NCI-H128 (cell line): Measurements from ENCODE around the gene DAP.

ENCODE experiments used
- DNase-seq: peaks from one replicate; lab custom pipeline; 2025; ENCODE audit not compliant: unreplicated experiment; lab: John Stamatoyannopoulos, UW

The DAP gene

DNA sequence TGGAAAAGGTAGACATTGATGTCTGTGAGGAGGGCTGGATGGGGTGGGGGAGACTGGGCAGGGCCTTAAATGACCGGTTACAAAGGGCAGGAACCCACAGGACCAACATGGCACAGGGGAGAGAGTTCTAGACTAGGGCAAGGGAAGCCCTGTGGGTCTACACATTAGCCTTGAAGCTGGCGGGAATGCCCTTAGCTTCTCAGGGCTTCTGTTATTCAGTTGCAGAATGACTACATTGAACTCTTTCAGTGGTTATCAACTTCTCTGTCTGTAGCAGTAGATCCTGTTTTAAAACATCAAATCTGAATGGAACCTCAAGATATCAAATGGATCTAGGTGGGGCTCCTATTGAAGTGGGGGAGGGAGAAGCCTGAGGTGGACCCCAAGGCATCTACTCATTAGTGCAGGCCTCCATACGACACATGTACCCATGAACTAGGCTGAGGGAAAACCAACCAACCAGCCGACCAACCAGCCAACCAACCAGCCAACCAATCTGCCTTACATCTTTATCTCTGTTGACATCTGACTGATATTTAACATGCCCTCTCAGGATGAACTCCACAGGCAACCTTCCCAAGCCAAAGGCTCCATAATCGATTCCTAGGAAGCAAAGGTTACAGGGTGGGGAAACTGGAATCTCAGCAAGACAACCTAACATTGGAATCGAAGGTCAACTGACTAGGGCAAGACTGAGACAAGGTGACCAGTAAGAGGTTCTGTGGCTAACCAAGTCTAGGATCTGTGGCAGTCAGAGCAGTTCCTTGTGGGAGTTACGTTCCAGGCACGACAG, 48.3 kb downstream of the DAP start:
- no peak for DNase-seq

DNA sequence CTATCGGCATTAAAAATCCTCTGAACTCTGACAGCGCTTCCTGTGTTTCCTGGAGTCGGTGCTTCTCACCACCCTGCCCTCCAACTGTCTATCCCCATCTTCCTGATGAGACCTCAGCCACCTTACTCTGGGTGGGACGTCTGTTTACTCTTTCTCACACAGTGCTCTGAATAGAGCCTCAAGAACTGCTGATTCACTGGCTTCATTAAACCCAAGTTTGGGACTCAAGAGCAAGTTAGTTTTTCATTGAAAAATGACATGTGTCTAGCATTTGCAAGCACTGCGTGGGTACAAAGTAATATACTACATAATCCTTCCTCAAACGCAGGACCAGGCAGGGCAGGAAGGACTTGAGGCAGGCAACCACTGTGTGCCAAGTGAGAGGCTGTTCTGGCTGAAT, 49.5 kb downstream of the DAP start:
- DNase-seq = no peak

DNA sequence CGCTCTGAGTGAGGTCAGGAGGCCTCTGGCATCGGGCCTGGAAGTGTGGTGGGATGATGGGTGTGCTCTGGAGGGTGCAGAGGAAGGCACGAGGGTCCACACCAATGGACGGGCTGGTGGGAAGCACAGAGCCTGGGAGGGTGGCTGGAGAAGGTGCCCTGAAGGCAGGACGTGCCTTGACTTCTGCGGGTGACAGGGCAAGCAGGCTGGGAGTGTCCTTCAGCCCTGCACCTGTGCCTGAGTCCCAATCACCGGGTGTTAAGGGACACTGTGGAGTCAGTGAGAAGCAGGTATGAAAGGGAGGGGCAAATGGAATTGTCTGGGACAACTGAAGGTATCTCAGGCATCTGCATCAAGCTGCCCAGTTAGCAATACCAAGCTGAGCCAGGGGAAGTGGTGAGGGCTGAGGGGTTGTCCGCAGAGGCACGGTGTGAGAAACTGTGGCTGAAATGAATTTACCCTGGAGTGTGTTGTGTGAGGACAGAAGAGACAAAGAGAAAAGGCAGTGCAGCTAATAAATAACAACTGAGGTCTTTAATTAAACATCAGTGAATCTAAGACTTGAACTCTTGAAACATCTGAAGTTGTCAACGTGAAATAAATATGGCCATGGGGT, 50.4 kb downstream of the DAP start:
- DNase-seq = no peak

DNA sequence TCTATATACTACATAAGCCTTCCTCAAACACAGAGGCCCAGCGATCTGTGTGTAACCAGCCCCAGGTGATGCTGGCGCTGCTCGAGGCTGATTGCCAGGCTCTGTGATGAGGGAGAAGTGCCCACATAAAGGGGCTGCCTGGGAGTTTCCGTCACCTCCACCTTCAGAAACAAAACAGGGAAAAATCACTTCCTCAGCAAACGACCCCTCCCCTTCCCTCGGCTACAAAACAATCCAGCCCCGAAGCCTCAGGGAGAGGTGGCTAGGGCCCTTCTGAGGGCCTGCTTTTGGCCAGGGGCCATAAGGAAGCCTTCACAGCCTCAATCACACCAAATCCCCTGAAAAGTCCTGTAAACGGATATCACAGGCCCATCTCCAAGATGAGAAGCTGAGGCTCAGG, 51.1 kb downstream of the DAP start:
- no peak for DNase-seq

DNA sequence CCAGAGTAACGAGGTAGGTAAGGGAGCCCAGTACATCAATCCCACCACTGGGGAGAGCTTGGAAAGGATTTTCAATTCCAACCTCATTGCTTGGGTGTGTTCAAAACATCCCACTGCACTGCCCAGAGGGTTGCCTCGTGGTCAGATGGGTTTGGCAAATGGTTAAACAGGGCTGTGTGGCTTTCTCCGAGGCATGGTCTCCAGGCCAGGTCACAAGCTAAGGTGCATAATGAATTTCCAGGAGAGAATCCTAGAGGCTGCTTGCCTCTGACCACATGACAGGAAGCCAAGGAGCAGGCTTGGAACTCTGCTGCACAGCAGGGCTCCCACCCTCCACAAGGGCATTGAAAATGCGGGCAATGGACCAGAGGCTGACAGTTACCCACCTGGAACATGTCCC, 51.6 kb downstream of the DAP start:
- DNase-seq = no peak

DNA sequence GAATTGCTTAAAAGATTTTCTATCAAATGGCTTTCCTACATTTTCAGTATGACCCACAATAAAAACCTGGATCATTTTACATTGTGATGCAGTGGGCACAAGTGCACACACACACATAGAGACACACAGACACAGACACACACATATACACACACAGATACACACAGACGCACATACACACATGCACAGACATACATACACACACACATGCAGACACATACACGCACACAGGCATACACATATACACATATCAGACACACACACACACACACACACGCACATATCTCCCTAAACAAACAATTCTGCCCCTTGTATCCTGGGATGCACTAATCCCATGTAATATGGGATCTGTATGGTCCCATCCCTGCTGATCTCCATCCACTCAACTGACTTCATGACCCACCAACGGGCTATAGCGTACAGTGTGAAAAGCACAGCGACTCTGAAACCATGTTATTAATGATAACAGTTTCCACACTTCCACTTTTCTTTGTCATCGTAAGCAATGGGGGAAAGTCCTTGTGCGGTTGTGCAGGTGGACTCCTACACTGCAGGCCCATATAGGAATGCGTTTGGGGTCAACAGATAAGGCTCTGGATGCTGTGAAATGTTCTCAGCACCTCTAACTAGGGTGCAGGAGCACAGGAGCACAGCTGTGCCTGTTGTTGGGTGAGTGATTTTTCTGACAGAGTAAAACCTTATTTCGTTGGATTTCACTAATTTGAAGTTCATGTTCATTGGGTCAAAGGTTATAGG, 52.7 kb downstream of the DAP start:
- no peak for DNase-seq

DNA sequence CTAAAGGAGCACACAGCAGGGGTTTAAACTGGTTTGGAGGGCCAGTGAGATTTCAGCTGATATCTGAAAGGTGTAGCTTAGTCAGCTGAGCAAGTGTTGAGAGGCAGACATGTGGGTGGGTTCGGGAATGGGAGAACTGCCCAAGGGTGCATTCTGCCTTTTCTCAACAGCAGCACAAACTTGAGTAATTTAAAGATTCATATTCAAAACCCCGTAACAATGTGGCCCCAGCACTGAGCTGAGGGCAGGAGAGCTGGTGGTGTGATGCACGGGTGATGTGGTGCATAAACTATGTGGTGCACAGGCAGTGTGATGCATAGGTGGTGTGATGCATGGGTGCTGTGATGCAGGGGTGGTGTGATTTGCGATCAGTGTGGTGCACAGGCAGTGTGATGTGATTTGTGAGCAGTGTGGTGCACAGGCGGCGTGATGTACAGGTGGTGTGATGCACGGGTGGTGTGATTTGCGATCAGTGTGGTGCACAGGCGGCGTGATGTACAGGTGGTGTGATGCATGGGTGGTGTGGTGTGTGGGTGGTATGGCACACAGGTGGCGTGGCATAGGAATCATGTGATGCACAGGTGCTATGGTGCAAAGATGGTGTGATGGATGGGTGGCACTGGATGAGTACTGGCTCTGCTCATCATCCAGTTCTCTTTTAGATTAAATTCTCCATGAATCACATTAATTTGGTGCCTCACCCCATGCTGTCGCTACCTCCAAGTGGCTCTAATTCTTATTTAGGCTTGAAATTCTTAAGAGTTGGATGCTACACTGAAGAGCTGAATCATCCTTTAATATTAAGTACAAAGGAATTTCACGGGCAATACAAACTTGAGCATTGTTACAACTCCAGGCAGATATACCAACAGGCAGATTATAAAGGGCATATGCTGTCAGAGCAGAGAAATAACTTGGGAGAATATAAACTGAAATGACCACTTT, 53.6 kb downstream of the DAP start:
- no peak for DNase-seq

DNA sequence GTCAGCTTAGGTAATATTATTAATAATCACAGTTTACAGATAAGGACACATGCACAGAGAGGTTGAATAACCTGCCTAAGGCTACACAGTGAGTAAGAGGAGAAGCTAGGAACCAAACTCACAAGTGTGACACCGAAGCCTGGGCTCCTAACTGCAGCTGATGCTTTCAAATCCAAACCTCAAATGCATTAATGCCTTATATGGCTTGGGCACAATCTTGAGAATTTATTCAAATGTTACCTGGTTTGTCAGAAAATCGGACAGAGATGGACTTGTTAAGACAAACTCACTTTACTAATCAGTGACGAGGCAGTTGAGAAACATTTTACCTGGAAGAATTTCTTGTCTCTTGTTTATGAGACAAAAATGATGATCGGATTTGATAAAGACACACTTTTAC, 54.7 kb downstream of the DAP start:
- DNase-seq = no peak

DNA sequence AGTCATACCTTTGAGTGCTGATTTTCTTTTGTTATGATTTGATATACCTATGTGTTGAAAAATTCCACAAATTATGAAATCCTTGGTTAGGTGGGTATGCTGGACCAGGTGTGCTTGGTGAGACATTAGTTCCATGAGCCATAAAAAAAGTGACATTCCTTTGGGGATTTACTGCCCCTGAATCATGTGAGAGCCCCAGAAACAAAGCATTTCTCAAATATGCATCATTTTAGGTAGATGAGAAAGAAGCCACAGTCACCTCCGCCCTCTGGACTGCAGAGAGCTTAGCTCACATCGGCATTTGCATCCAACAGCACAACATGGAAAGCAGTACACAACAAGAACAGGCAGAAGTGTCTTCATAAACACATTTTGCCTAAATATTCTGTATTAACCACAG, 55.3 kb downstream of the DAP start:
- DNase-seq = no peak

DNA sequence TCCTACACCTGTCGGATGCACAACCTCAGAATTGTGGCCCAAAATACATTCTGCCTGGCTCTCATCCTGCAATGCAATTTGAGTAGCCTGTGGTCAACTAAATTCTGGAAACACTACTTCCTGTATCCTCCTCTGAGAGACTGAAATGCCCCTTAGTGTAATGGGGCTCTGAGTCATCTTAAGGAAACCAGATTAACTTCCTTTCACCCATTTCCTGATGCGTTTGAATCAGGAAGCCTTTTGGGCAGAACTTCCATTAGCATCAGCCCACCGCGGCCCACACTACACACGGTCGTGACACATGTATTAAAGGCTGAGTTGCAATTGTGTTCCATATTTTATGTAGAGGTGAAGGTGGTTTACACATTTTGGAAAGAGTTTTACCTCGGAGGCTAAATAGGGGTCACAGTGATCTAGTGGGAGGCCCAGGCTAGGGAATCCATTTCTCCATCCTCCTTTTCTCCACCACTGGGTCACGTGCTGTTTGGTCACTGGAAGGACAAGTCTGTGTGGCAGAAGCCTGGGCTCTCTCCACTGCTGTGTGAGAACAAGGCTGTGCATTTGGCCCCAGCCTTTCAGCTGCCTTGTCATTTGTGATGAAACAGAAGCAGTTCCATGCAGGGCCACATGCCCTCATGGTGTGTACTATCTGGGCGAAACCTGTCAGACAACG, 55.9 kb downstream of the DAP start:
- DNase-seq = no peak

DNA sequence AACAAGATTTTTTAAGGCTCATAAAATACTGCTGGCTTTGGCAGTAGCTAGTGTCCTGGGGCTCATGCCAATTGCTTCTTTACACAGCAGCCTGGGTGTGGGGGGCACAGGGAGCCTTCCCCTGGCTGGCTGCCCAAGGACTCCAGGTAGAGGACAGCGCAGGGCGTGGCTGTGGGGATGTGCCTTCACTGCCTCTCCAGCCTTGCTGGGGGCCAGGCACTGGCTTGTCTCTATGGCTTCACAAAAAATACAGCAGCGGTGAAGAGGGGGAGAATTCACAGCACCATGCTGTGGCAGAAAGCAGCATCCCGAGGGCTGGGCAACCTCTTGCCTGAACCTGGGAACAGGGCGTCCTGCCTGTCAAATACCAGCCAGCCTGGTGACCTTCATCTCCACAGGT, 57.4 kb downstream of the DAP start:
- no peak for DNase-seq

DNA sequence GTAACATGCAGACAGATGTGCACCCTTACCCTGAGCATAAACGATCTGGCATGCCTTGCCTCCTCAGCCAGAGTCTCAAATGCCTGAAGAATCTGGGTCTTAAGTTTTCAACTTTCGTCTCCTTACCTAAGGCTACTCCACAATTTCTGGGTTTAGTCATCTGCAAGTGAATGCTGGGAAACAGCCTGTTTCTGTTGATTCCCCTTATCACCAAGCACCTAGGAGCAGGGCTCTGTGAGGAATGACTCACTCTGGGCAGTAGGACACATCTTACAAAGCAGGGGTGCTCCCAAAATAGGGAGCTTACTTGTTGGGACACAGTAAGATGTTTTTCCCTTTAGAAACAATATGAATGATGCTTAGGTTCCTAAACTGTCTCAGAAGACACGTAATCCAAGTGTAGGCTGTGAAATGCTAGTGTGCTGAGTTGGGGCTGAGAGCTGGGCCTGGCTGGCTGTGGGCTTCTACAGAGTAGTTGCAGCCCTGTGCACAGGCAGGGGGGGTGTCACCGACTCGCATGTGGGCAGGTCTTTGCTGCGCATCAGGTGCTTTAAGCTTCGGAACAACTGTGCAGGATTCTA, 58.0 kb downstream of the DAP start:
- no peak for DNase-seq

DNA sequence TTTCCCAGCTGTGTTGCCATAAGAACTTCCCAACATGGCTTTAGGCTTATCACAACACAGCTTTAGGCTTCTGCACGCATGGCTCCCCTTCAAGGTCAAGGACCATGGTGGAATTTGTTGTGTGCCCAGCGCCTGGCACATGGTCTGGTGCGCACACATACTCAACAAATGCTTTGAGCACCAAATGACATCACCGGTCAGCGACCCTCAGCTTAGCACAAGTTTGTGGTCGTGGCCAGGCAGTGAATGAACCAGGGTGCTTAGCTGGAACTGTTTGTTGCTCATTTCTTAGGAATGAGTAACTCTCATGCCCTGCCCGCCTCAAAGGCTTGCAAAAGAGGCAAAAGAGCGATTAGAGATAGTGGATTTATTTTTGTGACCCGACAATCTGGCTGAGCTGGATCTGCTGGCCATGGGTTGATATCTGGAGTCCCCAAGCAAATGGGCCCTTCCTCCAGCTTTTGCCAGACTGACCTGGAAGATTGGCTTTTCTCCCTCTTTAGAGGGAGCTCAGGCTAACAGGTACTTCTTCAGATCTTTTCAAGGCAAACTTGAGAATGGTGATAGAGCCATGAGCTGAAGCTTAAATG, 58.9 kb downstream of the DAP start:
- no peak for DNase-seq

DNA sequence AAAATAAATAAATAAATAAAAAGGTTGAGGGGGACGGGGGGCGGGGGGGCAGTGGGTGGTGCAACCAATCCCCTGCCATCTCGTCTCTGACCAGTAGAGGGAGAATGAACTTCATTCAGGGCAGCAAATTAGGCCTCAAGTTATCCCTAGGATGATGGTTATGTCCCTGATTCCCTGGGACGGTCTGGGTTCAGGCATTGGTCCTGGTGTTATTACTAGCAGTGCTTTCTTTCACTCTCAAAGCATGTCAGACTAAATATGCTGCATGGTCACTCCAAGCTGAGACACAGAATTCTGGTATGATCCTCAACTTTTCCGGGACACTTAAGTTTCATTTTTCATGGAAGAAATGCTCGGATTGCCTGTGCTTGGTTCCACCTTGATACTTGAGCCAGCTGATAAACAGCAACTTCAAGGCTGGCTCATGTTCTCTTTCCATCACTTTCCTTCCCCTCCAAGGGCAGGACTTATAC, 59.4 kb downstream of the DAP start:
- DNase-seq = no peak

DNA sequence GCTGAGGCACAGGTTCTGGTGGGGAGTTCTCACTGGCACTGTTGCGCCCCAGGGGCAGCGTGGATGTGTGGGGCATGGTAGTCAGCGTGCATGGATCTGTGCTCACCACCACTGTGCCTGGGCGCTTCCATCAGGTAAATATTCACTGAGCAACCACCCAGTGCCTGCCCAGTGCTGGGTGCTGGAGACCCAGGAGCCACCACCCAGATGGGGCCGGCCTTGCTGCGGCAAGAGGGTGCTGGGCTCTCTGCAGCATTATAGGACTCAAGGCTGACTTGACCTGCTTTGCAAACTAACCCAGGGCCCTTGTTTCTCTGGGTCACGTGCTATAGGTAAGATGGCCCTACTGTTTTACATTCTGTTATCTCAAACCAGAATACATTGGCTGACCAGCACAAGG, 60.5 kb downstream of the DAP start:
- DNase-seq = no peak

DNA sequence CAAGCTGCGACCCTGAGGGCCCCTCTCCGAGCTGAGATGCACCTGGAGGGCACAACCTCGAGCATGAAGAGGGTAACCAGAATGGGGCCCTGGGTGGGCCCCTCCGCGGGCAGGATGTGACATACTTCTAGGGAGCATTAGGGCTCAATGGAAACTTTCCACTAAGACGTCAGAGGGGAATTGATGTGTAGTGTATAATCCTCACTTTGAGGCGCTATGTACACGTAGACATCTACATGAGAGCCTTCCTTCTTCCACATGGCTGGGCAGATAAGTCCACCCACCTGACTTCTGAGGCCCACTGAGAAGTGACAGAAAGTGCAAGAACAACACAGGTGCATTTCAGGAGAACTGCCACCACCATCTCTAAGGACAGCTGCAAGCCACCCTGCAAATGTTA, 61.0 kb downstream of the DAP start:
- no peak for DNase-seq

DNA sequence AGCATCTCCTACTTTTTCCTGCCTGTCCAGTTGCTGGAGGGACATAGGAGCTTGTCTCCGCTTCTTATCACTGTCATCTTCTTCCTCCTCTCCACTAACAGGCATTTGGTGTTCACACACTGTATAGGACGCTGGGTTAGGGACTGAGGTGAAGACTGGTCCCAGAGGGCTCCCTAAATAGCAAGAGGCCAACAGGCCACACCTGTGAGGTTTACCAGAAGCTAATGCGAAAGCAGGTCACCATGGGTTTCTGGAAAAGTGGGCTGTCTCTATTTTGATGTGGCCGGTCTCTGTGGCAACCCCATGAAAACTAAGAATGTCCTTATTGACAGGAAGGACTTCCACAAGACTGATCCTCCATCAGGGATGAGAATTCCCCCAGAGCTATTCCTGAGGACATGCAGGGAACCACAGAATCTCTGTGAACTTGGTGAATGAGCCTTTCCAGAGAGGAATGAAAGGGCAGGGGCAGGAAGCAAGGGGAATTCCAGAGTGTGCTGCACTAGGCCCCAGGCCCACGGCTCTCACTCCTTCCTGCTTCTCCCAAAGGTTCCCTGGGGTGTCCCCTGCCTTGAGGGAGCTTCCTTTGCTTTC, 61.7 kb downstream of the DAP start:
- DNase-seq = no peak

DNA sequence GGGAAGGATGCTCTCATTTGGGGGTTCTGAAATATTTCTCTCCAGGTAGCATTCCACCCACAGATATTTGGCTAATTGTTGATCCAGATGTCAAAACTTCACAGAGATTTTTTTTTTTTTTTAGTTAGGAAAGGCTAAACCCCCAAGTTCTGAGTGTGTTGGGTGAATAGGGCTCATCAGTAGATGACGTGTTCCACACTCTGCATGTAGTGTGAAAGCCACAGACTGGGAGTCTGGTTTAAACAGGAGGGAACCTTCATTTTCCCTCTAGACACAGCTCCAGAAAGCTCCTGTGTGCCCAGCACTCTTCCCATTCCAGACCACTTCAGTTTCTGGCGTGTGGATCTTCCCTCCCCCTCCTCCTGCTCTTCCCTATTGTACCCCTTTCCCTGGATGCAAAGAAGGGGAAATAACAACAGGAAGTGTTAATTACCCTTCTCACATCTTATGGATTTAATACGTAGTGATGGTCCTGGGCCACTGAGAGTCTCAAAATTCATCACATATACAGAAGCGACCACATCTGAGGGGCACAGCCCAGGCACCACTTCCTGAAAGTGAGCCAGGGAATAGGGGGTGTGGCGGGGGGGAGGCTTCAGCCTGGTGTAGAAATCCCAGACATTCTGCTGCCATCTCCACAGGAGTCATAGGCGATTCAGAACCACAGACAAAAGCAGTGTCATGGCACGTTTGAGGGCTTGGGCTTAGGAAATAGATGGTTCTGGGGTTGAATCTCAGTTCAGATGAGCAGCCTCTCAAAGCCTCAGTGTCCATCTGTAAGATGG, 65.1 kb downstream of the DAP start:
- no peak for DNase-seq
